Natural killer cell (primary cell): Measurements from ENCODE around the gene ITSN2. TPM values are rescaled to one million over a fixed set of nuclear protein-coding genes. Genes with fewer than 3 reads are reported as not detected.

Experiments
- ATAC-seq, 3 donors: fragments of 150-1000 bp in 2 of 3; fragments of 200-7000 bp in 1 of 3; cut with Tn5 transposase; 1 replicate in 1 of 3; 2 replicates in 2 of 3; pipeline ENCODE4 v1.10.0; 2021; ENCODE audit warnings: mild to moderate bottlenecking in 2 of 3, moderate library complexity in 2 of 3
- DNase-seq, 2 donors: peaks; one replicate each; pipeline versions ENCODE4 v3.0.0 to v3.0.0-alpha.2; 2013 to 2021; ENCODE audit warnings: mixed read lengths in 1 of 2
- H3K27ac ChIP-seq: one replicate; pipeline ENCODE4 v1.5.1; 2013; ENCODE audit warnings: mild to moderate bottlenecking, low read length
- H3K27me3 ChIP-seq: one replicate; pipeline ENCODE4 v1.6.1; 2013; ENCODE audit warnings: low read length; ENCODE audit not compliant: control insufficient read depth, insufficient read depth
- H3K36me3 ChIP-seq: one replicate; pipeline ENCODE4 v1.6.1; 2013; ENCODE audit warnings: low read length; ENCODE audit not compliant: control insufficient read depth, insufficient read depth
- H3K4me1 ChIP-seq: one replicate; pipeline ENCODE4 v1.6.1; 2013; ENCODE audit warnings: low read length; ENCODE audit not compliant: control insufficient read depth, insufficient read depth
- H3K4me3 ChIP-seq: one replicate; pipeline ENCODE4 v1.5.1; 2013; ENCODE audit warnings: low read length
- H3K9me3 ChIP-seq: one replicate; pipeline ENCODE4 v1.6.1; 2013; ENCODE audit warnings: low read length; ENCODE audit not compliant: control insufficient read depth, insufficient read depth
- H3K27ac Mint-ChIP-seq, 2 donors: one replicate each; pipeline ENCODE4 v1.8.0; 2022; ENCODE audit warnings: mild to moderate bottlenecking in 2 of 2, mixed read lengths in 2 of 2, moderate library complexity in 1 of 2
- H3K27me3 Mint-ChIP-seq, 2 donors: one replicate each; pipeline ENCODE4 v1.8.0; 2022; ENCODE audit warnings: low read depth in 2 of 2, mixed read lengths in 2 of 2
- H3K36me3 Mint-ChIP-seq: one replicate; pipeline ENCODE4 v1.8.0; 2022; ENCODE audit warnings: mixed read lengths
- H3K4me1 Mint-ChIP-seq, 2 donors: one replicate each; pipeline ENCODE4 v1.8.0; 2022; ENCODE audit warnings: mixed read lengths in 2 of 2
- H3K4me3 Mint-ChIP-seq: one replicate; pipeline ENCODE4 v1.8.0; 2022; ENCODE audit warnings: mild to moderate bottlenecking, moderate library complexity, mixed read lengths
- H3K9me3 Mint-ChIP-seq, 2 donors: one replicate each; pipeline ENCODE4 v1.8.0; 2022; ENCODE audit warnings: mixed read lengths in 2 of 2
- CTCF ChIP-seq: fragments of 200-600 bp; IDR thresholded peaks from one replicate; pipeline ENCODE4 v1.8.0; 2022; ENCODE audit warnings: antibody characterized with exemption
- WGBS: methylation state at CpG from one replicate; pipeline ENCODE4 v1.1.7; 2013; ENCODE audit warnings: missing lambda C conversion rate; ENCODE audit not compliant: insufficient coverage; 5-methylcytosine and 5-hydroxymethylcytosine counted together
- intact Hi-C: fragments of 100-400 bp; cut with micrococcal nuclease; formaldehyde crosslinking; loops from one replicate; pipeline ENCODE4 v1.14.2; 2022
- total RNA-seq, 4 donors: library from RNA; stranded (reverse); fragments of 120-200 nt in 1 of 4; gene quantifications; one replicate each; pipeline versions ENCODE4 v1.2.3 to v1.2.4, GENCODE V29; 2013 to 2022

The ITSN2 gene
- total RNA-seq, 3 donors from 2014 or later (not counting 1 experiment from before 2014, with no cell fraction given) = 101 to 118 (median 115) TPM

GRCh38 chr2:24220554-24221291, 139.6 kb downstream of the ITSN2 start:
- Histone ChIP-seq H3K27me3 (no peaks in the 10 kb centered on the region), H3K4me1 (no peaks in the 10 kb centered on the region), H3K27ac (no peak overlapping the region), H3K4me3 (no peak overlapping the region), H3K9me3 (no peaks in the 10 kb centered on the region), H3K36me3 (peaks cover 53% of the 10 kb centered on the region)
- no peak for DNase-seq
- no peak for ATAC-seq
- Mint-ChIP-seq H3K36me3 (peaks cover 6% of the 10 kb centered on the region), H3K4me1 (peaks cover 0 to 4% of the 10 kb centered on the region in 2 donors), H3K9me3 (no peaks in the 10 kb centered on the region), H3K27me3 (no peaks in the 10 kb centered on the region), H3K4me3 (no peak overlapping the region), H3K27ac (no peak overlapping the region)
- WGBS = 97% methylated on average over 20 of the region's 20 CpGs
- intact Hi-C loops = no loop called here
- TF ChIP-seq CTCF = no peak

- Histone ChIP-seq H3K9me3 (no peaks in the 10 kb centered on the region), H3K36me3 (peaks cover 76% of the 10 kb centered on the region), H3K27ac (no peak overlapping the region), H3K4me3 (no peak overlapping the region), H3K27me3 (no peaks in the 10 kb centered on the region), H3K4me1 (no peaks in the 10 kb centered on the region)
- WGBS = 85% methylated on average over 3 of the region's 3 CpGs
- Mint-ChIP-seq H3K9me3 (no peaks in the 10 kb centered on the region), H3K36me3 (peaks cover 2% of the 10 kb centered on the region), H3K27me3 (no peaks in the 10 kb centered on the region), H3K4me1 (peaks cover 4% of the 10 kb centered on the region in 2 donors), H3K4me3 (no peak overlapping the region), H3K27ac (no peak overlapping the region)
- ATAC-seq (peak in 1 of 3 donors; percentile 27), DNase-seq (no peak)
- intact Hi-C loops = no loop called here
- TF ChIP-seq CTCF = no peak
These were observed 145.5 kb downstream of the ITSN2 start for GRCh38 chr2:24214880-24215279.

GRCh38 chr2:24211408-24211807, 148.9 kb downstream of the ITSN2 start:
- H3K36me3 ChIP-seq = peaks cover 81% of the 10 kb centered on the region
- no peaks in the 10 kb centered on the region for H3K9me3 Mint-ChIP-seq

More at GRCh38 chr2:24211408-24211807, 148.9 kb downstream of the ITSN2 start:
- DNase-seq = no peak
- intact Hi-C loops = no loop called here
- WGBS = 88% methylated on average over 7 of the region's 7 CpGs
- H3K27ac Mint-ChIP-seq = peak overlapping the region in 1 of 2 donors; percentile 16
- H3K9me3 ChIP-seq = no peaks in the 10 kb centered on the region
- no peak overlapping the region for H3K4me3 ChIP-seq
- peaks cover 18% of the 10 kb centered on the region for H3K36me3 Mint-ChIP-seq
- H3K27me3 ChIP-seq = no peaks in the 10 kb centered on the region
- no peak for TF ChIP-seq CTCF
- no peak for ATAC-seq
- H3K4me1 Mint-ChIP-seq = peaks cover 0 to 4% of the 10 kb centered on the region in 2 donors
- H3K4me1 ChIP-seq = no peaks in the 10 kb centered on the region
- H3K27me3 Mint-ChIP-seq = no peaks in the 10 kb centered on the region
- no peak overlapping the region for H3K27ac ChIP-seq
- no peak overlapping the region for H3K4me3 Mint-ChIP-seq
